ENCODE data around the gene NFX1. TPM values are rescaled to one million over a fixed set of nuclear protein-coding genes. Genes with fewer than 3 reads are reported as not detected.

Gene NFX1
- total and polyA plus RNA-seq, 9 of the 15 experiments (the other 6 are each of a cell fraction or from before 2014, with no cell fraction given) = 8.8 to 38.9 (median 26.8) TPM

- no peak for TF ChIP-seq ZNF165 (CRISPR knock-in tag; IDR thresholded peaks at IDR 0.05; ENCODE audit: borderline replicate concordance)
- no peak for TF ChIP-seq CBX2 (IDR thresholded peaks at IDR 0.05; ENCODE audit: insufficient read depth, low read length, poor library complexity, severe bottlenecking)
- no peak for TF ChIP-seq NFXL1 (CRISPR knock-in tag; IDR thresholded peaks at IDR 0.05)
- TF ChIP-seq MTF1 (CRISPR knock-in tag; IDR thresholded peaks at IDR 0.05; ENCODE audit: borderline replicate concordance) = no peak
- TF ChIP-seq ZNF444 (CRISPR knock-in tag; IDR thresholded peaks at IDR 0.05) = no peak
- no peak for TF ChIP-seq SRSF7 (optimal IDR thresholded peaks at IDR 0.05; ENCODE audit: low read depth, low read length)
- TF ChIP-seq PML (IDR thresholded peaks at IDR 0.05; ENCODE audit: low read length) = 0 out of 2 replicates have a peak, but pooled peaks have one; percentile 9
- TF ChIP-seq CAMTA2 (CRISPR knock-in tag; conservative IDR thresholded peaks at IDR 0.05) = no peak
- no peak for TF ChIP-seq SMARCE1 (IDR thresholded peaks at IDR 0.05)
- TF ChIP-seq ZBED1 (IDR thresholded peaks at IDR 0.05) = no peak
- no peak for TF ChIP-seq XRCC5 (IDR thresholded peaks at IDR 0.05; ENCODE audit: low read depth, low read length)
- no peak; the same call in 1 of the 2 replicates for TF ChIP-seq E2F1 (CRISPR knock-in tag; IDR thresholded peaks at IDR 0.05)
- 0 out of 2 replicates have a peak, but pooled peaks have one; percentile 27 for TF ChIP-seq JUND (IDR thresholded peaks at IDR 0.05; ENCODE audit: borderline replicate concordance, low read depth, low read length)
- no peak for TF ChIP-seq JUND (tag; IDR thresholded peaks at IDR 0.05; ENCODE audit: borderline replicate concordance, low read depth, low read length)
- TF ChIP-seq SNRNP70 (optimal IDR thresholded peaks at IDR 0.05; ENCODE audit: low read depth, low read length) = no peak
- no peak for TF ChIP-seq SMARCA5 (IDR thresholded peaks at IDR 0.05)
- no peak for TF ChIP-seq CHD2 (IDR thresholded peaks at IDR 0.05; ENCODE audit: low read depth, low read length)
- no peak for TF ChIP-seq SOX6 (IDR thresholded peaks at IDR 0.05)
- no peak for TF ChIP-seq ZKSCAN8 (CRISPR knock-in tag; IDR thresholded peaks at IDR 0.05)
- no peak for TF ChIP-seq TBL1XR1 (IDR thresholded peaks at IDR 0.05; ENCODE audit: low read length in 2 of 2)
- no peak for TF ChIP-seq STAT6 (CRISPR knock-in tag; IDR thresholded peaks at IDR 0.05)
- no peak for TF ChIP-seq PRPF4 (IDR thresholded peaks at IDR 0.05; ENCODE audit: insufficient read depth, low read depth, low read length, poor library complexity, severe bottlenecking)
- TF ChIP-seq ZSCAN29 (IDR thresholded peaks at IDR 0.05) = no peak
- TF ChIP-seq NFIC (IDR thresholded peaks at IDR 0.05) = no peak
- TF ChIP-seq CBFA2T2 (conservative IDR thresholded peaks at IDR 0.05) = no peak
- no peak for TF ChIP-seq BACH1 (tag; IDR thresholded peaks at IDR 0.05)
- no peak for TF ChIP-seq ZBTB5 (IDR thresholded peaks at IDR 0.05)
Observed at GRCh38 chr9:33264473-33265177, 25.7 kb upstream of the NFX1 start, which contains the start of the genes BAG1 and CHMP5 (continued).

Measured in K562 (cell line).